Gastroesophageal sphincter (tissue), 4 donors: ENCODE results near the gene KCNE4. TPM values are rescaled to one million over a fixed set of nuclear protein-coding genes. Genes with fewer than 3 reads are reported as not detected.
"Not testable (repeated sequence)": the region's sequence is repeated elsewhere in the genome, so short reads cannot be mapped to it uniquely, and the experiment has no call there.

Experiments used
- ATAC-seq: fragments of 150-250 bp; one replicate; pipeline ENCODE4 v1.9.1; 2016; ENCODE audit warnings: mild to moderate bottlenecking, moderate library complexity
- H3K27ac ChIP-seq, 4 donors: fragments of 200-600 bp; sonication (generic) in 3 of 4; 1 replicate in 3 of 4; 2 replicates in 1 of 4; pipeline ENCODE4 v1.5.1; 2016 to 2019
- H3K27me3 ChIP-seq: fragments of 200-600 bp; sonication (generic); one replicate; pipeline ENCODE4 v1.5.1; 2019
- H3K36me3 ChIP-seq, 2 donors: fragments of 200-600 bp; sonication (generic); one replicate each; pipeline ENCODE4 v1.5.1; 2019; ENCODE audit warnings: control low read depth in 1 of 2
- H3K4me1 ChIP-seq, 3 donors: fragments of 200-600 bp; sonication (generic); 1 replicate in 2 of 3; 2 replicates in 1 of 3; pipeline ENCODE4 v1.5.1; 2016 to 2019; ENCODE audit warnings: control low read depth in 2 of 3
- H3K4me3 ChIP-seq, 2 donors: fragments of 200-600 bp; sonication (generic); one replicate each; pipeline ENCODE4 v1.5.1; 2019; ENCODE audit warnings: mild to moderate bottlenecking in 1 of 2, moderate library complexity in 1 of 2
- H3K9me3 ChIP-seq, 3 donors: fragments of 200-600 bp; sonication (generic); one replicate each; pipeline ENCODE4 v1.5.1; 2017 to 2019; ENCODE audit warnings: control low read depth in 2 of 3
- CTCF ChIP-seq, 4 experiments: fragments of 200-600 bp in 2 of 4; fragments of 450-650 bp in 2 of 4; sonication (generic) in 1 of 4; IDR thresholded peaks; one replicate each; pipeline ENCODE4 v1.5.1; 2017 to 2019; ENCODE audit warnings: antibody characterized with exemption in 4 of 4, mild to moderate bottlenecking in 2 of 4, moderate library complexity in 2 of 4
- EP300 ChIP-seq: sonication (generic); formaldehyde crosslinking; IDR thresholded peaks from one replicate; pipeline ENCODE4 v1.6.1; 2017; ENCODE audit warnings: antibody characterized with exemption, mild to moderate bottlenecking
- POLR2A ChIP-seq, 2 donors: fragments of 450-650 bp; IDR thresholded peaks; one replicate each; pipeline ENCODE4 v1.6.1; 2017; ENCODE audit warnings: antibody characterized with exemption in 2 of 2, mild to moderate bottlenecking in 2 of 2, moderate library complexity in 1 of 2
- POLR2AphosphoS5 ChIP-seq: sonication (generic); formaldehyde crosslinking; IDR thresholded peaks from one replicate; pipeline ENCODE4 v1.6.1; 2017; ENCODE audit warnings: antibody characterized with exemption
- WGBS, 2 donors: methylation state at CpG; one replicate each; pipeline ENCODE4 v1.1.5; 2018; ENCODE audit warnings: low coverage in 1 of 2; 5-methylcytosine and 5-hydroxymethylcytosine counted together
- total RNA-seq, 4 donors: library from RNA; depleted of rRNA; stranded (reverse); fragments of >200 nt; gene quantifications; one replicate each; pipeline ENCODE4 v1.1.0, GENCODE V29; 2016

Gene KCNE4
- total RNA-seq, 4 donors from 2014 or later = 13.0 to 24.8 (median 20.0) TPM

GRCh38 chr2:223078482-223078881 is 26.5 kb downstream of the KCNE4 start:
- no peak for ATAC-seq
- TF ChIP-seq EP300 (no peak), POLR2A (IDR thresholded peaks at IDR 0.05) (no peak), CTCF (IDR thresholded peaks at IDR 0.05) (no peak), POLR2AphosphoS5 (no peak)
- Histone ChIP-seq H3K9me3 (no peaks in the 10 kb centered on the region), H3K4me3 (no peak overlapping the region), H3K36me3 (no peaks in the 10 kb centered on the region), H3K4me1 (no peaks in the 10 kb centered on the region), H3K27ac (no peak overlapping the region), H3K27me3 (no peaks in the 10 kb centered on the region)
- 80 to 100% methylated on average over 1 of the region's 1 CpG for WGBS, 2 donors

DNA sequence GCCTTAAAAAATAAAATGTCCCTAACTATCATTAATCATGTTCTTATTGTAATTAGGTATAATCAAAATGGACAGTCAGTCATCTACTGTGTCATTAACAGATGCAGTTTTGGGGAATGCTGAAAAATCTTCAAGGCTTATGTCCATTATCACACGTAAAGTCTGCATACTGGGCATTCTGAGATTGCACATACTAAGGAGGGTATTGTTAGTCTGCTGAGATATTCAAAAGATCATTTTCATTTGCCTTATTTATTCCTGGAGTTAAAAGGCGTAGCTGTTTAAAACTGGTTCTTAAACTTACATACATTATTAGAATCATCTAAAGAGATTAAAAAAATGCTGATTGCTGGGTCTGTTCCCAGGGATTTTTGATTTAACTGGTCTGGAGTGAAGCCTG is 27.4 kb downstream of the KCNE4 start:
- TF ChIP-seq EP300 = no peak
- TF ChIP-seq POLR2AphosphoS5 = no peak
- no peak for TF ChIP-seq POLR2A (IDR thresholded peaks at IDR 0.05)
- no peak for TF ChIP-seq CTCF (IDR thresholded peaks at IDR 0.05)
- no peaks in the 10 kb centered on the region for H3K9me3 ChIP-seq
- H3K4me1 ChIP-seq = no peaks in the 10 kb centered on the region
- H3K27me3 ChIP-seq = no peaks in the 10 kb centered on the region
- H3K4me3 ChIP-seq = no peak overlapping the region
- no peak for ATAC-seq
- no peak overlapping the region for H3K27ac ChIP-seq
- no peaks in the 10 kb centered on the region for H3K36me3 ChIP-seq
- WGBS, 2 donors = 75% methylated on average over 2 of the region's 2 CpGs

DNA sequence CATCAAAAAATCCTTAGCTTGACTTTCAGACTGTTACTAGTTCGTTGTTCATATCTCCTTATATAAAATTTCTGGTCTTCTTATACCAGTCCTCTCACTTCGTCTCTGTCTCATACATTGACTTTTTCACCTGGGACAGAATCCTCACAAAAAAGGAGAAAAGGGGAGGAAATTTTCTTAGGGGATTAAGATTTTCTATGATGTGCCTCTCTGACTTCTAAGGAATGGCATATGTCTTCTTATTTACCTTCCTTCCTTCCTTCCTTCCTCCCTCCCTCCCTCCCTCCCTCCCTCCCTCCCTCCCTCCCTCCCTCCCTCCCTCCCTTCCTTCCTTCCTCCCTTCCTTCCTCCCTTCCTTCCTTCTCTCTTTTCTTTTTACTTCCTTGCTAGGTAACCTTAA is 27.9 kb downstream of the KCNE4 start:
- TF ChIP-seq POLR2A (IDR thresholded peaks at IDR 0.05) (no peak), POLR2AphosphoS5 (no peak), CTCF (IDR thresholded peaks at IDR 0.05) (no peak), EP300 (no peak)
- Histone ChIP-seq H3K9me3 (no peaks in the 10 kb centered on the region), H3K36me3 (no peaks in the 10 kb centered on the region), H3K4me1 (peaks cover 0 to under 1% (median 0%) of the 10 kb centered on the region in 3 donors), H3K4me3 (no peak overlapping the region), H3K27ac (no peak overlapping the region), H3K27me3 (no peaks in the 10 kb centered on the region)
- WGBS, 2 donors = 100% methylated on average over 2 of the region's 2 CpGs; no CpG with 5 or more reads in 1 of the 2 donors
- no peak for ATAC-seq

- ATAC-seq, H3K4me3 ChIP-seq, H3K27me3 ChIP-seq, H3K9me3 ChIP-seq, H3K27ac ChIP-seq, H3K36me3 ChIP-seq: not testable (repeated sequence)
- 38 to 56% methylated on average over 2 to 3 of the region's 3 CpGs for WGBS, 2 donors
- H3K4me1 ChIP-seq = peaks cover 2 to 10% (median 3%) of the 10 kb centered on the region in 3 donors
Measured at GRCh38 chr2:223080790-223081360, 28.9 kb downstream of the KCNE4 start.

GRCh38 chr2:223081789-223082188 is 29.8 kb downstream of the KCNE4 start:
- TF ChIP-seq POLR2AphosphoS5 = no peak
- no peak for TF ChIP-seq POLR2A (IDR thresholded peaks at IDR 0.05)
- TF ChIP-seq EP300 = no peak
- TF ChIP-seq CTCF (IDR thresholded peaks at IDR 0.05) = no peak
- Histone ChIP-seq H3K27ac (no peak overlapping the region), H3K36me3 (no peaks in the 10 kb centered on the region), H3K27me3 (no peaks in the 10 kb centered on the region), H3K4me3 (no peak overlapping the region), H3K9me3 (no peaks in the 10 kb centered on the region), H3K4me1 (peaks cover 2 to 12% (median 3%) of the 10 kb centered on the region in 3 donors)
- no peak for ATAC-seq
- WGBS, 2 donors = 49 to 50% methylated on average over 3 of the region's 3 CpGs
